ENCODE results near the gene CECR2. TPM values are rescaled to one million over a fixed set of nuclear protein-coding genes. Genes with fewer than 3 reads are reported as not detected.

The CECR2 gene
- total RNA-seq, 1 experiment from 2014 or later, result not detected

DNA sequence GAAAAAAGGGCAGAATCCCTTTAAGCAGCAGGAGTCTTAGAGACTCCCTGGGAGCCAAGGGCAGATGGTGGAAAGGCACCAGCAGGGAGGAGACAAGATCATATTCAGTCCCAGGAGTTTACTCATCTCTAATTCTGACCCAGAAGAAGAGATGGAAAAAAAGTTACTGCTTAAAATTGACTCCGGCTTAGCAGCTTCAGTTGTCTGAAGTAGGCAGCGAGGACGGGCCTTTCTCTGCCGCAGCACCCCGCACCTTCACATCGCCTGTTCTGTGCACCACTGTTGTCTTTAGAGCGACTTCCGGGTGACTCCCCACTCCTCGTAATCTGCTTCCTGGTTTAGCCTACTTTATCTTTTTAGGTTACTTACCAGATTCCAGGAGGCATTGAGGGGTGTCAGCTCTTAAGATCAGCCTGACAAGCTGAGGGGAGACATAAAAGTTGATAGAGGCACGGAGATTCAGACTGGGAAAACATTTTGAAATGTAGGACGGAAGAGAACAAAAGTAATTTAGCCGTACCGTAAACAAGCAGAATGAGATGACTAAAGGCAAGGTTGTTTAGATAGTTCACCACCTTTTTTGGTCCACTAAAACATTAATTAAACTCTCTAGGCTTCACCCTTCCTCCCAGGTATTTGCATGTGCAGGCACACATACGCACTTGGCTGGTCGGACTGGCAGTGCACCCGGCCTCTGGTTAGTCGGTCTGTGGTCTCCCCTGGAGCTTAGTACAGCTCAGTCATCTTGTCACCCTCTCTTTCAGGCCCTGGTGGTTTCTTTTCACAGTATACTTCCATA lies 74.3 kb downstream of the CECR2 start:
- intact Hi-C loops (cut with micrococcal nuclease), result no loop called here
- H3K9me3 ChIP-seq (ENCODE audit: low read length), result no peaks in the 10 kb centered on the region
- no peak overlapping the region for H3K4me2 ChIP-seq (ENCODE audit: low read length)
- H3K4me3 ChIP-seq (ENCODE audit: low read length), result no peak overlapping the region
- no peaks in the 10 kb centered on the region for H3K36me3 ChIP-seq (ENCODE audit: low read depth, low read length)
- H3K27me3 ChIP-seq (ENCODE audit: low read length), result peaks cover 36% of the 10 kb centered on the region
- no peaks in the 10 kb centered on the region for H3K79me2 ChIP-seq (ENCODE audit: low read length)
- H3F3A ChIP-seq (ENCODE audit: low read length, unreplicated experiment), result no peaks in the 10 kb centered on the region
- no peak overlapping the region for H3K27ac ChIP-seq (ENCODE audit: low read length)
- no peak overlapping the region for H3K9ac ChIP-seq (ENCODE audit: low read length)
- ATAC-seq, result no peak
- ChIA-PET POLR2A (ENCODE audit: unreplicated experiment) (no interaction called here), CTCF (no interaction called here)
- no peaks in the 10 kb centered on the region for H3K9me2 ChIP-seq (replicated peaks; ENCODE audit: low read length)
- DNase-seq, result no peak
- H3K4me1 ChIP-seq (ENCODE audit: insufficient read depth, low read length), result no peaks in the 10 kb centered on the region
- H4K20me1 ChIP-seq (ENCODE audit: low read length), result no peaks in the 10 kb centered on the region
- no peak for TF ChIP-seq EZH2phosphoT487 (IDR thresholded peaks at IDR 0.05; ENCODE audit: borderline replicate concordance, low read length)
- no peak for TF ChIP-seq EZH2 (IDR thresholded peaks at IDR 0.05; ENCODE audit: low read length, unreplicated experiment)
- TF ChIP-seq, protein P1, sequence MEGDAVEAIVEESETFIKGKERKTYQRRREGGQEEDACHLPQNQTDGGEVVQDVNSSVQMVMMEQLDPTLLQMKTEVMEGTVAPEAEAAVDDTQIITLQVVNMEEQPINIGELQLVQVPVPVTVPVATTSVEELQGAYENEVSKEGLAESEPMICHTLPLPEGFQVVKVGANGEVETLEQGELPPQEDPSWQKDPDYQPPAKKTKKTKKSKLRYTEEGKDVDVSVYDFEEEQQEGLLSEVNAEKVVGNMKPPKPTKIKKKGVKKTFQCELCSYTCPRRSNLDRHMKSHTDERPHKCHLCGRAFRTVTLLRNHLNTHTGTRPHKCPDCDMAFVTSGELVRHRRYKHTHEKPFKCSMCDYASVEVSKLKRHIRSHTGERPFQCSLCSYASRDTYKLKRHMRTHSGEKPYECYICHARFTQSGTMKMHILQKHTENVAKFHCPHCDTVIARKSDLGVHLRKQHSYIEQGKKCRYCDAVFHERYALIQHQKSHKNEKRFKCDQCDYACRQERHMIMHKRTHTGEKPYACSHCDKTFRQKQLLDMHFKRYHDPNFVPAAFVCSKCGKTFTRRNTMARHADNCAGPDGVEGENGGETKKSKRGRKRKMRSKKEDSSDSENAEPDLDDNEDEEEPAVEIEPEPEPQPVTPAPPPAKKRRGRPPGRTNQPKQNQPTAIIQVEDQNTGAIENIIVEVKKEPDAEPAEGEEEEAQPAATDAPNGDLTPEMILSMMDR (conservative IDR thresholded peaks at IDR 0.05; ENCODE audit: low read depth, low read length), result no peak
- no TSS peak for BruUV-seq (replicated peaks)
- H2AFZ ChIP-seq (ENCODE audit: low read length), result no peak overlapping the region

DNA sequence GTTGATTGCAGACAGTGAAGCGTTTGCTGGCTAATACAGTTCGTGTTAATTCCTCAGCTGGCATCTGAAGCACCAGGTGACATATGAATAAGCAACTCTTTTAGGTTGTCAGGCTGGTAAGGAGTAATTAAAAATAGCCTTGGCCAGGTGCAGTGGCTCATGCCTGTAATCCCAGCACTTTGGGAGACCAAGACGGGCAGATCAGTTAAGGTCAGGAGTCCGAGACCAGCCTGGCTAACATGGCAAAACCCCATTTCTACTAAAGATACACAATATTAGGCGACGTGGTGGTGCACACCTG lies 74.9 kb downstream of the CECR2 start:
- Histone ChIP-seq H4K20me1 (ENCODE audit: low read length) (no peaks in the 10 kb centered on the region), H3F3A (ENCODE audit: low read length, unreplicated experiment) (no peaks in the 10 kb centered on the region), H3K27me3 (ENCODE audit: low read length) (peaks cover 35% of the 10 kb centered on the region), H3K36me3 (ENCODE audit: low read depth, low read length) (no peaks in the 10 kb centered on the region), H2AFZ (ENCODE audit: low read length) (no peak overlapping the region), H3K9me2 (replicated peaks; ENCODE audit: low read length) (no peaks in the 10 kb centered on the region), H3K4me1 (ENCODE audit: insufficient read depth, low read length) (no peaks in the 10 kb centered on the region), H3K9ac (ENCODE audit: low read length) (no peak overlapping the region), H3K9me3 (ENCODE audit: low read length) (no peaks in the 10 kb centered on the region), H3K27ac (ENCODE audit: low read length) (no peak overlapping the region), H3K4me2 (ENCODE audit: low read length) (no peak overlapping the region), H3K4me3 (ENCODE audit: low read length) (no peak overlapping the region), H3K79me2 (ENCODE audit: low read length) (no peaks in the 10 kb centered on the region)
- intact Hi-C loops (cut with micrococcal nuclease), result no loop called here
- TF ChIP-seq, protein P1 (conservative IDR thresholded peaks at IDR 0.05; ENCODE audit: low read depth, low read length), result no peak
- TF ChIP-seq EZH2 (IDR thresholded peaks at IDR 0.05; ENCODE audit: low read length, unreplicated experiment) (no peak), EZH2phosphoT487 (IDR thresholded peaks at IDR 0.05; ENCODE audit: borderline replicate concordance, low read length) (no peak)
- ChIA-PET POLR2A (ENCODE audit: unreplicated experiment) (no interaction called here), CTCF (no interaction called here)
- no TSS peak for BruUV-seq (replicated peaks)
- ATAC-seq, result no peak
- DNase-seq, result no peak

DNA sequence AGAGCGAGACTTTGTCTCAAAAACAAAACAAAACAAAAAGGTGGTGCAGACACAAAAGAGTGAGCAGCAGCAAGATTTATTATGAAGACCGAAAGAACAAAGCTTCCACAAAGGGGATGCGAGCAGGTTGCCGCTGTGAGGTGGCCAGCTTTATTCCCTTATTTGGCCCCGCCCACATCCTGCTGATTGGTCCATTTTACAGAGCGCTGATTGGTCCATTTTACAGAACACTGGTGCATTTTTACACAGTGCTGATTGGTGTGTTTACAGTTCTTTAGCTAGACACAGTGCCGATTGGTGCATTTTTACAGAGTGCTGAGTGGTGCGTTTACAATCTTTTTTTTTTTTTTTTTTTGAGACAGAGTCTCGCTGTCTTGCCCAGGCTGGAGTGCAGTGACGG lies 77.4 kb downstream of the CECR2 start:
- intact Hi-C loops (cut with micrococcal nuclease), result no loop called here
- H4K20me1 ChIP-seq (ENCODE audit: low read length), result no peaks in the 10 kb centered on the region
- H3K79me2 ChIP-seq (ENCODE audit: low read length), result no peaks in the 10 kb centered on the region
- DNase-seq (no peak), ATAC-seq (no peak)
- peaks cover 47% of the 10 kb centered on the region for H3K27me3 ChIP-seq (ENCODE audit: low read length)
- TF ChIP-seq EZH2 (IDR thresholded peaks at IDR 0.05; ENCODE audit: low read length, unreplicated experiment) (no peak), EZH2phosphoT487 (IDR thresholded peaks at IDR 0.05; ENCODE audit: borderline replicate concordance, low read length) (no peak)
- TF ChIP-seq, protein P1 (conservative IDR thresholded peaks at IDR 0.05; ENCODE audit: low read depth, low read length), result no peak
- H3K4me2 ChIP-seq (ENCODE audit: low read length), result no peak overlapping the region
- ChIA-PET CTCF (no interaction called here), POLR2A (ENCODE audit: unreplicated experiment) (no interaction called here)
- H3K9me3 ChIP-seq (ENCODE audit: low read length), result no peaks in the 10 kb centered on the region
- H3K4me3 ChIP-seq (ENCODE audit: low read length), result no peak overlapping the region
- no peak overlapping the region for H2AFZ ChIP-seq (ENCODE audit: low read length)
- no peaks in the 10 kb centered on the region for H3K36me3 ChIP-seq (ENCODE audit: low read depth, low read length)
- no peak overlapping the region for H3K9ac ChIP-seq (ENCODE audit: low read length)
- no peaks in the 10 kb centered on the region for H3K9me2 ChIP-seq (replicated peaks; ENCODE audit: low read length)
- BruUV-seq (replicated peaks), result no TSS peak
- H3K27ac ChIP-seq (ENCODE audit: low read length), result no peak overlapping the region
- H3K4me1 ChIP-seq (ENCODE audit: insufficient read depth, low read length), result no peaks in the 10 kb centered on the region
- H3F3A ChIP-seq (ENCODE audit: low read length, unreplicated experiment), result no peaks in the 10 kb centered on the region
